Measurements from ENCODE around the gene MDK.

MDK gene

DNA sequence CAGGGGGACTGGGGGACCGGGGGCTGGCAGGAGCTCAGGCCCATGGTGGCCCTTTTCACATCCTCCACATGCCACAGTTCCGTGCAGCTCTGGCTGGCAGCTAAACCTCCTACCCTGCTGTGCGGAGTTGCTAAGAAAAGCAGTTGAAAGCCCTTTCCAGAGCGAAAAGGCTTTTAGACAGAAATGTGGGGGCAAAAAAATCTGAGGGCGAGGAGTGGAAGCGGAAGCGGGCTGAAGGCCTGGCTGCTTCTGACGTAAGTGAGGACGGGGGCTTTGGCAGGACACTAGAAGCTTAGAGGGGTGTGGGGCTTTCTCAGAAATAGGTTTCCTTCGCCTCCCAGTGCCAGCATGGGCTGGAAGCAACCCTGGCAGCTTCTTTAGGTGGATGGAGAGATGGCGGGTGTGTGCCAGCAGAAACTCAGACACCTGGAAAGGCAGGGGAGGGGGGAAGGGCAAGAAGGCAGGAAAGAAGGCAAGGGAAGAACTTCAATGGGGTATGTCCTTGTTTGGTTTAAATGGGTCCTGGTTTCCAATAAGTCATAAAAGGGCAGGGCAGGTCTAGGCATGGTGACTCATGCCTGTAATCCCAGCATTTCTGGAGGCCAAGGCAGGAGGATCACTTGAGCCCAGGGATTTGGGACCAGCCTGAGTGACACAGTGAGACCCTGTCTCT is 45.4 kb upstream of the MDK start:
- no peak for DNase-seq (ENCODE audit: low read depth, low spot score)
- TF ChIP-seq, protein P1, sequence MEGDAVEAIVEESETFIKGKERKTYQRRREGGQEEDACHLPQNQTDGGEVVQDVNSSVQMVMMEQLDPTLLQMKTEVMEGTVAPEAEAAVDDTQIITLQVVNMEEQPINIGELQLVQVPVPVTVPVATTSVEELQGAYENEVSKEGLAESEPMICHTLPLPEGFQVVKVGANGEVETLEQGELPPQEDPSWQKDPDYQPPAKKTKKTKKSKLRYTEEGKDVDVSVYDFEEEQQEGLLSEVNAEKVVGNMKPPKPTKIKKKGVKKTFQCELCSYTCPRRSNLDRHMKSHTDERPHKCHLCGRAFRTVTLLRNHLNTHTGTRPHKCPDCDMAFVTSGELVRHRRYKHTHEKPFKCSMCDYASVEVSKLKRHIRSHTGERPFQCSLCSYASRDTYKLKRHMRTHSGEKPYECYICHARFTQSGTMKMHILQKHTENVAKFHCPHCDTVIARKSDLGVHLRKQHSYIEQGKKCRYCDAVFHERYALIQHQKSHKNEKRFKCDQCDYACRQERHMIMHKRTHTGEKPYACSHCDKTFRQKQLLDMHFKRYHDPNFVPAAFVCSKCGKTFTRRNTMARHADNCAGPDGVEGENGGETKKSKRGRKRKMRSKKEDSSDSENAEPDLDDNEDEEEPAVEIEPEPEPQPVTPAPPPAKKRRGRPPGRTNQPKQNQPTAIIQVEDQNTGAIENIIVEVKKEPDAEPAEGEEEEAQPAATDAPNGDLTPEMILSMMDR (IDR thresholded peaks at IDR 0.05; ENCODE audit: low read depth, low read length) = no peak
- no peak overlapping the region for H3K4me3 ChIP-seq (ENCODE audit: low read depth, low read length)
- in situ Hi-C loops (cut with HindIII; ENCODE audit: low sequenced_read_pairs) = no loop called here

- TF ChIP-seq, protein P1 (IDR thresholded peaks at IDR 0.05; ENCODE audit: low read depth, low read length) = no peak
- no peak overlapping the region for H3K4me3 ChIP-seq (ENCODE audit: low read depth, low read length)
- in situ Hi-C loops (cut with HindIII; ENCODE audit: low sequenced_read_pairs) = no loop called here
- no peak for DNase-seq (ENCODE audit: low read depth, low spot score)
These were observed 44.8 kb upstream of the MDK start for GRCh38 chr11:46336563-46337180.

DNA sequence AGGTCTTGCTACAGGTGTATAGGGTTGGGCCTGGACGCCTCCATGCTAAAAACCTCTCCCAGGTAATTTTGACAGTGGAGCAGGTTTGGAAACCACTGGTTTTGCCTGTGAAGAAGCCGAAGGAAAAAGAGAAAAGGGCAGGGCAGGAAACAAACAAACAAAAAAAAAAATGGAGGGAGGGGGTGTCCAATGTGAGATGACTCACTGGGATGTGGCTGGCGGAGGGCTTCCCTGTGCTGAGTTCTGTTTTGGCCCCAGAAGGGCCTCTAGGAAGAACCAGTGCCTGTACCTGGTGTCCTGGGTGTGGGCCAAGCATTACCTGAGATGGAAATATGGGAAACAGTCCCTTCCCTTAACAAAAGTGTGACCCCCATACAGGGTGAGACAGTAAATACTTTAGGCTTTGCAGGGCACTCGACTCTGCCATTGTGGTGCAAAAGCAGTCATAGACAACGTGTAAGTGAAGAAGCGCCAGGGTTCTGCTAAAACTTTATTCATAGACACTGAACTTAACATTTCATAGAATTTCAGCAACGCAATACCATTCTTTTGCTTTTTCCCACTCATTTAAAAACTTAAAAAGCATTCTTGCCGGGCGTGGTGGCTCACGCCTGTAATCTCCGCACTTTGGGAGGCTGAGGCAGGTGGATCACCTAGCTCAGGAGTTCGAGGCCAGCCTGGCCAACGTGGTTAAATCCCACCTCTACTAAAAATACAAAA is 43.7 kb upstream of the MDK start:
- in situ Hi-C loops (cut with HindIII; ENCODE audit: low sequenced_read_pairs) = no loop called here
- no peak for DNase-seq (ENCODE audit: low read depth, low spot score)
- TF ChIP-seq, protein P1 (IDR thresholded peaks at IDR 0.05; ENCODE audit: low read depth, low read length) = no peak
- H3K4me3 ChIP-seq (ENCODE audit: low read depth, low read length) = no peak overlapping the region

GRCh38 chr11:46338636-46338987 is 42.9 kb upstream of the MDK start:
- TF ChIP-seq, protein P1 (IDR thresholded peaks at IDR 0.05; ENCODE audit: low read depth, low read length) = no peak
- in situ Hi-C loops (cut with HindIII; ENCODE audit: low sequenced_read_pairs) = no loop called here
- DNase-seq (ENCODE audit: low read depth, low spot score) = no peak
- no peak overlapping the region for H3K4me3 ChIP-seq (ENCODE audit: low read depth, low read length)

DNA sequence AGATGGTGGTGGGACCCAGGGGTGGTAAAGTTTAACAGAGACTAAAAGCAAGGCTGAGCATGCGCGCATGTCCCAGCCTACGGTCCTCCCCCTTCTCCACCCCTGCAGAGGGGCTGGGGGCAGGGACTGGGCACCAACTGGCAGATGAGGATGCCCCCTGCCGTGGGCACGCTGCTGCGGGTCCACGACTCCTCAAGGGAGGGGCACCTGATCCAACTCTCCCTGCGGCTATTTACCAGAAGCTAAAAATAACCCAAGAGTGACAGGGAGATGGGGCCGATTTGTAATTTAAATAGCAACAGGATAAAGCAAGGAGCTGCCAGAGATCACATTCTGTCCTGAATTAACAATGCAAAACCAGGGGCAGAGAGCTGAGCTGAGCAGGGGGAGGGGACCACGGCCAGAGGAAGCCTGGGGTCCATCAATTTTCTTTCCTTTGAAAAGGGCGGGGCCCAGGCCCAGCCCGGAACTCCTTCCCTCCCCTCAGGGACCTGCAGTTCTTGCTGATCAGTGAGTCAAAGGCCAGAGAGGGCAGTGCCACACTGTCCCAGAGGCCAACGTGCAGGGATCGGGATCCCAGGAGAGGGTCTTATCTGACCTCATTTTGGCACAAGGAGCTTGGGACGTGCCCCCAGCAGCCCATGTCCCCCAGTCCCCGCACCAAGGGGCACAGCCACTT is 42.3 kb upstream of the MDK start:
- TF ChIP-seq, protein P1 (IDR thresholded peaks at IDR 0.05; ENCODE audit: low read depth, low read length) = no peak
- DNase-seq (ENCODE audit: low read depth, low spot score) = no peak
- no peak overlapping the region for H3K4me3 ChIP-seq (ENCODE audit: low read depth, low read length)
- in situ Hi-C loops (cut with HindIII; ENCODE audit: low sequenced_read_pairs) = no loop called here

DNA sequence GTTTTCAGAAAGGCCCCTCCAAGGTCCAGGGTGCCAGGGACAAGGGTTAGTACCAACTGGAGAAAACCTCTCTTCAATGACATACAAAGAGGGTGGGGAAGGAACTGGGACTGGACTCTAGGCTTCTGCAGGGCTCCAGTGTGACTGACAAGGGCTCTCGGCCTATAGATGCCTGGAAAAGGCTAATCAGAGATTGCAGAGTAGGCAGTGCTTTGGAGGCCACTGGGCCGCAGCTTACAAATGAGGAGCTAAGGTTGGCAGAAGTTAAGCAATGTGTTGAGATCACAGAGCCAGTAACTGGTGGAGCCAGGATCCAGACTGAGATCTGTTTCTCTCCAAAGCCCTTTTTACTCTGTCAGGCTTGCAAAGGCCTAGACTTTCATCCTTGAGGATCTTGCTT is 41.7 kb upstream of the MDK start:
- TF ChIP-seq, protein P1 (IDR thresholded peaks at IDR 0.05; ENCODE audit: low read depth, low read length) = no peak
- in situ Hi-C loops (cut with HindIII; ENCODE audit: low sequenced_read_pairs) = no loop called here
- no peak for DNase-seq (ENCODE audit: low read depth, low spot score)
- H3K4me3 ChIP-seq (ENCODE audit: low read depth, low read length) = no peak overlapping the region

All from astrocyte of the spinal cord (primary cell).